Stomach (tissue), 4 donors: ENCODE data around the gene COL4A2.

Experiments used
- POLR2A ChIP-seq, 4 donors: fragments of 450-650 bp; IDR thresholded peaks; one replicate each; pipeline ENCODE4 v1.6.1; 2016; ENCODE audit warnings: antibody characterized with exemption in 4 of 4, control low read depth in 2 of 4, mild to moderate bottlenecking in 1 of 4, moderate library complexity in 1 of 4
- POLR2AphosphoS5 ChIP-seq, 3 donors: sonication (generic); formaldehyde crosslinking; IDR thresholded peaks; one replicate each; pipeline ENCODE4 v1.6.1; 2016; ENCODE audit warnings: antibody characterized with exemption in 3 of 3
- TF ChIP-seq, protein P1 (sequence below), 7 experiments: fragments of 450-650 bp in 4 of 7; fragments of 200-600 bp in 3 of 7; sonication (generic) in 3 of 7; IDR thresholded peaks; one replicate each; pipeline ENCODE4 v1.5.1; 2016 to 2019; ENCODE audit warnings: antibody characterized with exemption in 7 of 7, control low read depth in 2 of 7, mild to moderate bottlenecking in 1 of 7

DNA sequence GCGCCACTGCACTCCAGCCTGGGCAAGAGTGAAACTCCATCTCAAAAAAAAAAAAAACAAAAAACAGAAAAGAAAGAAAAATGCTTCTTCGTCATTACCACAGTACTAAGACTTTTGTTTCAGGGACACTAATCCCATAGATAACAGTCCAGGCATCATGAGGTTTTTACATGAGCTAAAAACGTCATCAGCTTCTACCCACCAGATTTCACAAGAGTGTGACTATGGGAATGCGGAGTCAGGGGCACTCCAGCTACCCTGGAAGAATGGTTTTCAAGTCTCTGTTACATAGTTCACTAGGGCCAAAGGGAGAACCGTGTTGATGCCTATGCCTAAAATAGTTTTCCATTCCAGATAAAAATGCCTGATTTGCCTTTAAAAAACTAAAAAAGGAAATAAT lies 221.3 kb downstream of the COL4A2 start:
- TF ChIP-seq, protein P1, sequence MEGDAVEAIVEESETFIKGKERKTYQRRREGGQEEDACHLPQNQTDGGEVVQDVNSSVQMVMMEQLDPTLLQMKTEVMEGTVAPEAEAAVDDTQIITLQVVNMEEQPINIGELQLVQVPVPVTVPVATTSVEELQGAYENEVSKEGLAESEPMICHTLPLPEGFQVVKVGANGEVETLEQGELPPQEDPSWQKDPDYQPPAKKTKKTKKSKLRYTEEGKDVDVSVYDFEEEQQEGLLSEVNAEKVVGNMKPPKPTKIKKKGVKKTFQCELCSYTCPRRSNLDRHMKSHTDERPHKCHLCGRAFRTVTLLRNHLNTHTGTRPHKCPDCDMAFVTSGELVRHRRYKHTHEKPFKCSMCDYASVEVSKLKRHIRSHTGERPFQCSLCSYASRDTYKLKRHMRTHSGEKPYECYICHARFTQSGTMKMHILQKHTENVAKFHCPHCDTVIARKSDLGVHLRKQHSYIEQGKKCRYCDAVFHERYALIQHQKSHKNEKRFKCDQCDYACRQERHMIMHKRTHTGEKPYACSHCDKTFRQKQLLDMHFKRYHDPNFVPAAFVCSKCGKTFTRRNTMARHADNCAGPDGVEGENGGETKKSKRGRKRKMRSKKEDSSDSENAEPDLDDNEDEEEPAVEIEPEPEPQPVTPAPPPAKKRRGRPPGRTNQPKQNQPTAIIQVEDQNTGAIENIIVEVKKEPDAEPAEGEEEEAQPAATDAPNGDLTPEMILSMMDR (IDR thresholded peaks at IDR 0.05), result no peak
- TF ChIP-seq POLR2A (IDR thresholded peaks at IDR 0.05), result no peak
- TF ChIP-seq POLR2AphosphoS5 (IDR thresholded peaks at IDR 0.05), result peak in 1 of 3 donors; percentile 41
